Karpas-422 (cell line): ENCODE results near the gene DOCK11. TPM values are rescaled to one million over a fixed set of nuclear protein-coding genes. Genes with fewer than 3 reads are reported as not detected.

ENCODE experiments used
- small RNA-seq: library from RNA; depleted of rRNA; stranded (forward); fragments of <200 nt; gene quantifications from one replicate; pipeline ENCODE3, GENCODE V24; 2014
- total RNA-seq: library from RNA; depleted of rRNA; stranded (reverse); fragments of >200 nt; shearing (Covaris generic); gene quantifications from 2 replicates; pipeline ENCODE4 v1.2.3, GENCODE V29; 2014; ENCODE audit warnings: low replicate concordance; rRNA removed

The DOCK11 gene
- total RNA-seq, 1 experiment from 2014 or later = 70.5 TPM

Small RNA genes lying within 50 kb of the gene (small RNA-seq; reads per million reads assigned to genes)
- not detected for gene RF00019

Other genes with a start within 250 kb of the DOCK11 start
- gene WDR44, start 149.7 kb upstream of the DOCK11 start, total RNA-seq = 10.8 and 10.9 TPM in 2 replicates
- 0.87 and 0.93 TPM in 2 replicates for gene IL13RA1, start 231.8 kb downstream of the DOCK11 start, total RNA-seq